ENCODE data around the gene COL9A2. TPM values are rescaled to one million over a fixed set of nuclear protein-coding genes. Genes with fewer than 3 reads are reported as not detected.

COL9A2 gene
- total RNA-seq, 1 donor from 2014 or later = 20.2 TPM

- Histone ChIP-seq H3K4me3 (ENCODE audit: low read depth, low read length) (no peak overlapping the region), H3K27me3 (ENCODE audit: control insufficient read depth, insufficient read depth, low read length) (peaks cover 13% of the 10 kb centered on the region), H3K36me3 (ENCODE audit: control insufficient read depth, insufficient read depth, low read length) (no peaks in the 10 kb centered on the region)
- TF ChIP-seq CTCF (IDR thresholded peaks at IDR 0.05; ENCODE audit: insufficient read depth, low read length, poor library complexity, severe bottlenecking) = no peak
- DNase-seq (ENCODE audit: low read depth) = no peak
Observed at GRCh38 chr1:40311692-40312091, 5.4 kb downstream of the COL9A2 start.

- H3K36me3 ChIP-seq (ENCODE audit: control insufficient read depth, insufficient read depth, low read length) = no peaks in the 10 kb centered on the region
- DNase-seq (ENCODE audit: low read depth) = no peak
- no peak overlapping the region for H3K4me3 ChIP-seq (ENCODE audit: low read depth, low read length)
- peaks cover 7% of the 10 kb centered on the region for H3K27me3 ChIP-seq (ENCODE audit: control insufficient read depth, insufficient read depth, low read length)
- TF ChIP-seq CTCF (IDR thresholded peaks at IDR 0.05; ENCODE audit: insufficient read depth, low read length, poor library complexity, severe bottlenecking) = no peak
Observed at GRCh38 chr1:40310983-40311642, 6.0 kb downstream of the COL9A2 start.

- H3K27me3 ChIP-seq (ENCODE audit: control insufficient read depth, insufficient read depth, low read length) = no peaks in the 10 kb centered on the region
- H3K4me3 ChIP-seq (ENCODE audit: low read depth, low read length) = no peak overlapping the region
- TF ChIP-seq CTCF (IDR thresholded peaks at IDR 0.05; ENCODE audit: insufficient read depth, low read length, poor library complexity, severe bottlenecking) = no peak
- DNase-seq (ENCODE audit: low read depth) = no peak
- H3K36me3 ChIP-seq (ENCODE audit: control insufficient read depth, insufficient read depth, low read length) = no peaks in the 10 kb centered on the region
Observed at GRCh38 chr1:40310129-40310461, 7.0 kb downstream of the COL9A2 start.

- no peaks in the 10 kb centered on the region for H3K36me3 ChIP-seq (ENCODE audit: control insufficient read depth, insufficient read depth, low read length)
- no peak overlapping the region for H3K4me3 ChIP-seq (ENCODE audit: low read depth, low read length)
- H3K27me3 ChIP-seq (ENCODE audit: control insufficient read depth, insufficient read depth, low read length) = no peaks in the 10 kb centered on the region
- no peak for DNase-seq (ENCODE audit: low read depth)
- TF ChIP-seq CTCF (IDR thresholded peaks at IDR 0.05; ENCODE audit: insufficient read depth, low read length, poor library complexity, severe bottlenecking) = no peak
Observed at GRCh38 chr1:40309374-40310128, 7.5 kb downstream of the COL9A2 start.

- no peak for DNase-seq (ENCODE audit: low read depth)
- no peak for TF ChIP-seq CTCF (IDR thresholded peaks at IDR 0.05; ENCODE audit: insufficient read depth, low read length, poor library complexity, severe bottlenecking)
- H3K4me3 ChIP-seq (ENCODE audit: low read depth, low read length) = no peak overlapping the region
- no peaks in the 10 kb centered on the region for H3K27me3 ChIP-seq (ENCODE audit: control insufficient read depth, insufficient read depth, low read length)
- no peaks in the 10 kb centered on the region for H3K36me3 ChIP-seq (ENCODE audit: control insufficient read depth, insufficient read depth, low read length)
Observed at GRCh38 chr1:40308036-40308727, 8.9 kb downstream of the COL9A2 start.
